ENCODE results near the gene PIP5K1C.

The PIP5K1C gene

DNA sequence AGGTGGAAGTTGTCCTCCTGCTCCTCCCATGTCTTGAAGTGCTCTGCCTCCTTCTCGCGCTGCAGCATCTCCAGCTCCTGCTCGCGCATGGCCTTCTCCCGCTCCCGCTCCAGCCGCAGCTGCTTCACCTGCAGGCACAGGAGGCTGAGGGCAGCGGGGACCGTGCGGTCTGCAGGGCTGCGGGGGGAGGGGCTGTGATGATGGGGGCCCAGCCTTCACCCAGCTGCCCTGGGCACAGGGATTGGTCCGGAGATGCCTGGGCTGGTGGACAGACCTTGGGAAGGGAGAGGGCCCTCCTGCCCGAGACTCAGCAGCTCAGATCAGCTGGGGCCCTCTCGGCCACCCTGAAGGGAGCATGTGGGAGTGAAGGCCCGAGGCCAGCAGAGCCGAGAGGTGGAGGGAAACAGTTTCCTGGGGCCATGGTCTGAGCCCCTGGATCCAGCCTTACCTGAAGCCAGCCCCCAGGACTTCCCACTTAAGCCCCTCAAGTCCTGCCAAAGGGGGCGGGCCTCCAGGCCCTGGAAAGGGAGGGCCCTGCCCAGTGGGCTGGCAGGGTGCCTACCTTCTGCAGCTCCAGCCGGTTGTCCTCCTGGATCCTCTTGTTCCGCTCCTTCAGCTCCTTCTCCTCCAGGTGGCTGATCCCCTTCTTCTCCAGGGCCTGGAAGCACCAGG is 80.0 kb downstream of the PIP5K1C start:
- in situ Hi-C loops (cut with MboI; ENCODE audit: low sequenced_read_pairs, unreplicated experiment) = no loop called here
- TF ChIP-seq, protein P1, sequence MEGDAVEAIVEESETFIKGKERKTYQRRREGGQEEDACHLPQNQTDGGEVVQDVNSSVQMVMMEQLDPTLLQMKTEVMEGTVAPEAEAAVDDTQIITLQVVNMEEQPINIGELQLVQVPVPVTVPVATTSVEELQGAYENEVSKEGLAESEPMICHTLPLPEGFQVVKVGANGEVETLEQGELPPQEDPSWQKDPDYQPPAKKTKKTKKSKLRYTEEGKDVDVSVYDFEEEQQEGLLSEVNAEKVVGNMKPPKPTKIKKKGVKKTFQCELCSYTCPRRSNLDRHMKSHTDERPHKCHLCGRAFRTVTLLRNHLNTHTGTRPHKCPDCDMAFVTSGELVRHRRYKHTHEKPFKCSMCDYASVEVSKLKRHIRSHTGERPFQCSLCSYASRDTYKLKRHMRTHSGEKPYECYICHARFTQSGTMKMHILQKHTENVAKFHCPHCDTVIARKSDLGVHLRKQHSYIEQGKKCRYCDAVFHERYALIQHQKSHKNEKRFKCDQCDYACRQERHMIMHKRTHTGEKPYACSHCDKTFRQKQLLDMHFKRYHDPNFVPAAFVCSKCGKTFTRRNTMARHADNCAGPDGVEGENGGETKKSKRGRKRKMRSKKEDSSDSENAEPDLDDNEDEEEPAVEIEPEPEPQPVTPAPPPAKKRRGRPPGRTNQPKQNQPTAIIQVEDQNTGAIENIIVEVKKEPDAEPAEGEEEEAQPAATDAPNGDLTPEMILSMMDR (IDR thresholded peaks at IDR 0.05; ENCODE audit: borderline replicate concordance, control extremely low read depth, extremely low read depth, insufficient read depth, missing control alignments) = no peak

DNA sequence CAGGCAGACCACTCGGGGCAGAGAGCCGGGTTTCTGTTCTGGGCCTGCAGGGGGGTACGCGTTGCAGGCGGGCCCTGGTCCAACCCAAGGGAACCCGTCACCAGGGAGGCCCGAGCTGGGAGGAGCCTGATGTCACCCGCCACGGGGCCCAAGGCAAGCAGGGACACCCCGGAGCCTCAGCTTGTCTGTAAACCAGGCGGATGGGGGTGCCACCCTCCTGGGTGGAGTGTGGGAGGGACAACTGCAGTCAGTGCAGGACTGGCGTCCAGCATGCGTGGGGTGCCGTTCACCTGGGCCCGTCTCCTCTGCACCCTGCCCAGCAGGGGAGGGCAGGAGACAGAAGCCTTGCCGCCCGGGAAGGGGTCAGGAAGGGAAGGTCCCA is 80.6 kb downstream of the PIP5K1C start:
- TF ChIP-seq, protein P1 (IDR thresholded peaks at IDR 0.05; ENCODE audit: borderline replicate concordance, control extremely low read depth, extremely low read depth, insufficient read depth, missing control alignments) = no peak
- in situ Hi-C loops (cut with MboI; ENCODE audit: low sequenced_read_pairs, unreplicated experiment) = no loop called here

More for the DNA sequence above, 80.0 kb downstream of the PIP5K1C start:
- no peak for DNase-seq (ENCODE audit: low spot score)

DNA sequence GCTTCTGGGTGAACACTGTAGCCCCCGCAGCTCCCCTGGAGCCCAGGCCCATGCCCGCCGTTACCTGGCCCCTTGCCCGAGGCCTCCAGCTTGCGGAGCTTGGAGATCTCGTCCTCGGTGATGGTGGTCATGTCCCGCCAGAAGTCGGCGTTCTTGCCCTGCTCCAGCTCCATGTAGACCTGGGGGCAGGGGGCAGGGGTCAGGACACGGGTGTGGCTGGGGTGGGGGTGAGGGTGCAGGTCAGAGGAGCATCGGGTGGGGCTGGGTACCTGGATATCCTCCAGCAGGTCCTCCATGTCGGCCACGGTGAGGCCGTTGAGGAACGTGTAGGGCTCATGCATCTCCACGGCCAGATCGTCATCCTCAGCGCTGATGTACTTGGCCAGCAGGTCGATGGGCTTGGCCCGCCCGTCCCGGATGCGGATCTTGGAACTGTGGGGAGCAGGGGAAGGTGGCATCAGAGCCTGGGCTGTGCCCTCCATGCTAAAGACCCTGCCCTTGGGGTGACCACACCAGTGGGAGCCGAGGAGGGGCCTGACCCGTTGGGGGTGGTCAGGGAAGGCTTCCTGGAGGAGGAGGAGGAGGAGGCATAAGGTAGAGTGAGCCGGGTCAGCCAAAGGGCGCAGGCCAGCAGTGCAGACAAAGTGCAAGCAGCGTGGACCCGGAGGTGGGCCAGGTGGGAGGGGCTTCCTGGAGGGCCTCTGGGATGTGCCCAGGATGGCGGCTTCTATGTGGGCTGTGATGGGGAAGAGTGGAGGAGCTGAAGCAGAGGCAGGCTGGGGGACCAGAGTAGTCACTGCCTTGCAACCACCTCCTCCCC is 81.2 kb downstream of the PIP5K1C start:
- TF ChIP-seq, protein P1 (IDR thresholded peaks at IDR 0.05; ENCODE audit: borderline replicate concordance, control extremely low read depth, extremely low read depth, insufficient read depth, missing control alignments) = no peak
- in situ Hi-C loops (cut with MboI; ENCODE audit: low sequenced_read_pairs, unreplicated experiment) = no loop called here
- DNase-seq (ENCODE audit: low spot score) = no peak

More for the DNA sequence above, 80.6 kb downstream of the PIP5K1C start:
- DNase-seq (ENCODE audit: low spot score) = no peak

DNA sequence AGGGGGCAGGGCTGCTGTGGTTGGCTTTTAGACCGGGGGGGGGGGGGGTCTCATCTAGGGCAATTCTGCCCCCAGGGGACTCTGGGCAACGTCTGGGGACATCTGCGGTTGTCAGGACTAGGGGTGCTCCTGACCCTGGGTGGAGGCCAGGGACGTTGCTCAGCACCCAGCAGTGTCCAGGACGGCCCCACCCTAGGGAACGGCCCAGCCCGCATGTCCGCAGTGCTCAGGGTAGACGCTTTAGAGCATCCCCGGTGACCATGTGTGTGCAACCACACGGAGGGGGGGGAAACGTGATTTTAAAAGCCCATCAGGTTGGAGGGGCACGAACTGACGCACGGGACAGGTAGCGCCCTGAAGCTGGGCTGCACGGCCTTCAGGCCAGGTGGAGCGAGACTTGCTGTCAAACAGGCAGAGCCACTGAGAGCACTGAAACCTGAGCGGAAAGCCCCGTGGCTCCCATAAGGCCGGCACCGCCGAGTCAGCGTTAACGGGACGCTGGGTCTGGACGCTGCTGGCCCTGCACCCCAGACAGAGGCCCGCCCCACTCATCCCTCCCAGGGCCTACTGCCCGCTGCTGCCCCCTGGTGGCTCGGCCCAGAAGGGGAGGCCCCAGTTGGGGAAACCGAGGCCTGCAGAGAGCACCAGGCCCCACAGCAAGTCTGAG is 82.0 kb downstream of the PIP5K1C start:
- TF ChIP-seq, protein P1 (IDR thresholded peaks at IDR 0.05; ENCODE audit: borderline replicate concordance, control extremely low read depth, extremely low read depth, insufficient read depth, missing control alignments) = peak; percentile 83
- in situ Hi-C loops (cut with MboI; ENCODE audit: low sequenced_read_pairs, unreplicated experiment) = no loop called here
- DNase-seq (ENCODE audit: low spot score) = peak; percentile 93

DNA sequence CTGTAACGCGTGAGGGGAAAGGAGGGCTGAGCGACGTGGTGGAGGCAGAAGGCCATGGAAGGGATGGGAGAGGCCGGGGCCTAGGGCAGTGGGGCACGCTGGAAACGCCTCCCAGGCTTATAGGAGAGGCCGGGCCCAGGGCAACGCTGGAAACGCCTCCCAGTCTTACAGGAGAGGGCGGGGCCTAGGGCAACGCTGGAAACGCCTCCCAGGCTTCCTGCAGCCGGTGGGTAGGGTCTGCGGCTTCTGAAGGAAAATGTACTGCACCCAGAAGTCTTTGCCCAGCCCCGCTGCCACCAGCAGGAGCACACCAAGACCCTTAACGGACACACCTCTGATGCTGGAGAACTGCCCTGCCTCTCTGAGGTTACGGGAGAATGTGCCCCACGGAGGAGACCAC is 82.8 kb downstream of the PIP5K1C start:
- no peak for DNase-seq (ENCODE audit: low spot score)
- TF ChIP-seq, protein P1 (IDR thresholded peaks at IDR 0.05; ENCODE audit: borderline replicate concordance, control extremely low read depth, extremely low read depth, insufficient read depth, missing control alignments) = no peak
- in situ Hi-C loops (cut with MboI; ENCODE audit: low sequenced_read_pairs, unreplicated experiment) = no loop called here

DNA sequence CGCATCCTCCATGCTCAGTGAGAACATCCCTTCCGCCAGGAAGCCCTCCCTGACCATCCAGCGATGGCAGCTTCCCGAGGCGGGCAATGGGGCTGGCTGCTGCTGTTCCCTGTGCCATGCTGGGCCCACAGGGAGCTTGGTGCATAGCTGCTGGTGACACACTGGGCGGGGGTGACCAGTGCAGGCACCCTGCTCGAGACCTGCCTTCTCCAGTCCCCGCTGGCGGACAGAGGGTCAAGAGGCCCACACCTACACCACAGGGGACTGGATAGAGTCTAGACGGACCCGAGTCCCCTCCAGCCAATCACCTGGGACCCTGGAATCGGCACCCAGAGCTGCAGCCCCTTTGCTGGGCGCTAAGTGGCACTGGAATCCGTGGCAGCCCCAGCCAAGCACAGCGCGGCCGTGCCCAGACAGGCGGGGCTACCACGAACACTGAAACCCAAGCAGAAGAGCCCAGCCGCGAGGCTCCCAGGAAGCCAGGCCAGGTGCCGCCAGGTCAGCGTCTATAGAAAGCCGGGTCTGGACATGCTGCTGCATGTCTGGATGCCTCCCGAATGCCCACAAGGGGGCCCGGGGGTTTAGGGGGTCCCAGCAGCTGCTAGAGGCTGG is 84.6 kb downstream of the PIP5K1C start:
- no peak for DNase-seq (ENCODE audit: low spot score)
- TF ChIP-seq, protein P1 (IDR thresholded peaks at IDR 0.05; ENCODE audit: borderline replicate concordance, control extremely low read depth, extremely low read depth, insufficient read depth, missing control alignments) = no peak
- in situ Hi-C loops (cut with MboI; ENCODE audit: low sequenced_read_pairs, unreplicated experiment) = no loop called here
